Stimulated activated CD8-positive, alpha-beta memory T cell treated with anti-CD3 and anti-CD28 coated beads, Interleukin-7, amount 100 ng/mL, for 24 hours (primary cell): ENCODE data around the gene NXPH2.
"Not testable (repeated sequence)": the region's sequence is repeated elsewhere in the genome, so short reads cannot be mapped to it uniquely, and the experiment has no call there.

Experiments
- DNase-seq: peaks from one replicate; pipeline ENCODE4 v3.0.0-alpha.2; 2020; ENCODE audit warnings: low read depth

Gene NXPH2

GRCh38 chr2:138757384-138757783 lies 22.8 kb downstream of the NXPH2 start:
- DNase-seq = no peak

GRCh38 chr2:138752197-138752956 lies 27.8 kb downstream of the NXPH2 start:
- DNase-seq = no peak

GRCh38 chr2:138744713-138745112 lies 35.5 kb downstream of the NXPH2 start:
- DNase-seq = no peak

GRCh38 chr2:138742441-138743057 lies 37.6 kb downstream of the NXPH2 start:
- DNase-seq = no peak

GRCh38 chr2:138741851-138742250 lies 38.3 kb downstream of the NXPH2 start:
- no peak for DNase-seq

- not testable (repeated sequence) for DNase-seq
Measured at GRCh38 chr2:138737009-138737554, 43.1 kb downstream of the NXPH2 start.

- no peak for DNase-seq
Measured at GRCh38 chr2:138732651-138733050, 47.5 kb downstream of the NXPH2 start.

GRCh38 chr2:138730497-138731030 lies 49.6 kb downstream of the NXPH2 start:
- DNase-seq = no peak

GRCh38 chr2:138727956-138728355 lies 52.2 kb downstream of the NXPH2 start:
- no peak for DNase-seq

- DNase-seq = no peak
Measured at GRCh38 chr2:138726681-138727080, 53.5 kb downstream of the NXPH2 start.

GRCh38 chr2:138724729-138725459 lies 55.3 kb downstream of the NXPH2 start:
- no peak for DNase-seq

GRCh38 chr2:138724327-138724726 lies 55.9 kb downstream of the NXPH2 start:
- no peak for DNase-seq

- DNase-seq = no peak
Measured at GRCh38 chr2:138723196-138723987, 56.8 kb downstream of the NXPH2 start.

- no peak for DNase-seq
Measured at GRCh38 chr2:138722316-138722715, 57.9 kb downstream of the NXPH2 start.

GRCh38 chr2:138720035-138720838 lies 60.0 kb downstream of the NXPH2 start:
- DNase-seq = no peak

- DNase-seq = no peak
Measured at GRCh38 chr2:138718405-138718804, 61.8 kb downstream of the NXPH2 start.

- DNase-seq = no peak
Measured at GRCh38 chr2:138716183-138716582, 64.0 kb downstream of the NXPH2 start.

GRCh38 chr2:138713504-138713903 lies 66.7 kb downstream of the NXPH2 start:
- no peak for DNase-seq

GRCh38 chr2:138713069-138713496 lies 67.1 kb downstream of the NXPH2 start:
- DNase-seq = no peak

GRCh38 chr2:138712212-138712979 lies 67.8 kb downstream of the NXPH2 start:
- no peak for DNase-seq
